ENCODE data around the gene CLDN6.

The CLDN6 gene

DNA sequence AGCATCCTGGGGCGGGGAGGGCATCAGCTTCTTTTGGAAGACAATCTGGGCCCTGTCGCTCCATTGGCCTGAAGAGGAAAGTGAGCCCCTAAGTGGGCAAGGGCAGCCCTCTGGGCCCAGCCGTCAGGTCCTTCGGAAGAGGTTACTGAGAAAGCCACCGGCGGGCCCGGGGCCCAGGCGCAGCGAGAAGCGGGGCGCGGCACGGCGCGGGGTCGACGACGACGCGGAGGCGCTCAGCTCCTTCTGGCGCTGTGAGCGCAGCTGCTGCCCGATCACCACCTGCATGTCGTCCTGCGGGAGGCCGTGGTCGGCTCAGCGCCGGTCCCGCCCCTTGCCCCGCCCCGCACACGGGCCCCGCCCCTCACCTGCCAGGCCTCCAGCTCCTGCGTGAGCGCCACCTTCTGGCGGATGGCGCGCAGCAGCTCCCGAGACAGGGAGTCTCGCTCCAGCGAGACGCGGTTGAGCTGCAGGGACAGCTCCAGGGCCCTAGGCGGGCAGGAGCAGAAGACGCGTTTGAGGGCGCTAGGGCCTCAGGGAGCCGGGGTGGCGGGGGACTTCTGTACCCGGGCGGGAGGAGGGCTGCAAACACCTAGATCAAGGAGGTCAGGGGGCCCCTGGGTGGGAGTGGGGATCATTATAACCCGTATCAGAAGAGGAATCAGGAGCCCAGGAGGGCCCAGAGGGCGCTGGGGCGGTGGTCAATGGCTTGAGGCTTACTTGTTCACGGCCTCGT, 10.2 kb upstream of the CLDN6 start:
- peak; percentile 77 for DNase-seq (ENCODE audit: low read depth)

DNA sequence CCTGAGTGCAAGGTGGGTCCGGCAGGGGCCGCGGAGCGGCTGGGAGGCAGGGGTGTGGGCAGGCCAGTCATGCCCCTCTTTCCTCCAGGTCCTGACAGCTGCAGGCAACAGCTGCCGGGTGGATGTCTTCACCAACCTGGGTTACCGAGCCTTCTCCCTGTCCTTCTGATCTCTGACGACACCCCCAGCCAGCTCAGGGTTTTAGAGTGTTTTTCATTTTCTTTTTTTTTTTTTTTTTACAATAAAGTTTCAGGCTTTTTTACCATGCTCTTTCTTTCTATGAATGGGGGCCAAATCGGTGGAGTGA, 9.5 kb upstream of the CLDN6 start:
- no peak for DNase-seq (ENCODE audit: low read depth)

DNA sequence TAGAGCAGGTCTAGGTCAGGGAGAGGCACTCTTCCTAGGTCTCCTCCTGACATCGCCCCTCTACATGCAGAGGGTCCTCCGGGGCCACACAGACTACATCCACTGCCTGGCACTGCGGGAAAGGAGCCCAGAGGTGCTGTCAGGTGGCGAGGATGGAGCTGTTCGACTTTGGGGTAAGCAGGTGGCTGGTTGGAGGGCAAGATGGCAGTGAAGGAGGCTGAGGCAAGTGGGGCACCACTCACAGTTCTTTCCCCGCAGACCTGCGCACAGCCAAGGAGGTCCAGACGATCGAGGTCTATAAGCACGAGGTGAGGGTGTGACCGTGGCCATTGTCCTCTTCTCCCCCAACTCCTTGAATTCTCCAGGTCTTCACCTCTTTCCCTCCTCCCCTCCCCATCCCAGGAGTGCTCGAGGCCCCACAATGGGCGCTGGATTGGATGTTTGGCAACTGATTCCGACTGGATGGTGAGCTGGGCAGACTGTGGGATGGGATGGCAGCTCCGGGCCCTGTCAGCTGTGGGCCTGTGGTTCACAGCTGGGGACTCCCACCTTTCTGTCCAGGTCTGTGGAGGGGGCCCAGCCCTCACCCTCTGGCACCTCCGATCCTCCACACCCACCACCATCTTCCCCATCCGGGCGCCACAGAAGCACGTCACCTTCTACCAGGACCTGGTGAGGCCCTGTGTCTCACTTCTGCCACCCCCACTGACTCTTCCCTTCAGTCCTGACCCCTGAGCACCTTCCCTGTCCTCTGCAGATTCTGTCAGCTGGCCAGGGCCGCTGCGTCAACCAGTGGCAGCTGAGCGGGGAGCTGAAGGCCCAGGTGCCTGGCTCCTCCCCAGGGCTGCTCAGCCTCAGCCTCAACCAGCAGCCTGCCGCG, 8.9 kb upstream of the CLDN6 start:
- DNase-seq (ENCODE audit: low read depth): no peak

DNA sequence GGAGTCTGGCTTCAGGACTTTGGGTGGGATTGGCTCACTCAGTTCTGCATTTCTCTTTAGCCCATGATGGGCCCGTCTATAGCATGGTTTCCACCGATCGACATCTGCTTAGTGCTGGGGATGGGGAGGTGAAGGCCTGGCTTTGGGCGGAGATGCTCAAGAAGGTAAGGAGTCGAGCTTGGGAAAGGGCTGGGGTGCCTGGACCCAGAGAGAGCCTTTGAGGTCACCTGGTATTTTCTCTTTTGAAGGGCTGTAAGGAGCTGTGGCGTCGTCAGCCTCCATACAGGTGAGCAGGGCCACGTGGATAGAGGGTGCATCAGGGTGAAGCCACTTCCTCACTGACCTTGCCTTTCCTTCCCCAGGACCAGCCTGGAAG, 8.0 kb upstream of the CLDN6 start:
- DNase-seq (ENCODE audit: low read depth): no peak

DNA sequence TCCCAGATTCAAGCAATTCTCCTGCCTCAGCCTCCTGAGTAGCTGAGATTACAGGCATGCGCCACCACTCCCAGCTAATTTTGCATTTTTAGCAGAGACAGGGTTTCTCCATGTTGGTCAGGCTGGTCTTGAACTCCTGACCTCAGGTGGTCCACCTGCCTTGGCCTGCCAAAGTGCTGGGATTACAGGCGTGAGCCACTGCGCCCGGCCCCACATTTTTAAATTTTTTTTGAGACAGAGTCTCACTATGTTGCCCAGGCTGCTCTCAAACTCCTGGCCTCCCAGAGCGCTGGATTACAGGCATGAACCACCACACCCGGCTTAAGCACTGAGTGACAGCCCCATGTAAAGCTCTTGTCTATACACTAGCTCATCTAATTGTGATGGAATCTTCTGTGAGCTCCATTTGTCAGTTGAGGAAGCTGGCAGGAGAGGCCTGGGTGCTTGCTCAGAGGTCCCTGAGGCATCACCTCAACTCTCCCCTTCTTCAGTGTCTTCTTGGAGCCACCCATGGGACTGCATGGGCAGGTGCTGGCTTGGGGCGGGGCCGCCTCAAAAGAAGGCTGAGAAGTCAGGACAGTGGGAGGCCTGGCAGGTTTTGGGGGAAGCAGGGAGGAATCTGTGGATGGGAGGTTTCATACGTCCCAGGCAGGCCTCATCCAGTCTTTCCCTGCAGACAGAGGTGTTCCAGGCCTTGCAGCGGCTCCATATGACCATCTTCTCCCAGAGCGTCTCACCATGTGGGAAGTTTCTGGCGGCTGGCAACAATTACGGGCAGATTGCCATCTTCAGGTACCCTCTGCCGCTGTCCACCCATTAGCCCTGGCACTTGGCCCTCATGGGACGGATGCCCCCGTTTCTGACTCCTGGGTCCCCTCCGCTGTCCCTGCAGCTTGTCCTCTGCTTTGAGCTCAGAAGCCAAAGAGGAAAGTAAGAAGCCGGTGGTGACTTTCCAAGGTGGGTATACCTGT, 7.3 kb upstream of the CLDN6 start:
- no peak for DNase-seq (ENCODE audit: low read depth)

DNA sequence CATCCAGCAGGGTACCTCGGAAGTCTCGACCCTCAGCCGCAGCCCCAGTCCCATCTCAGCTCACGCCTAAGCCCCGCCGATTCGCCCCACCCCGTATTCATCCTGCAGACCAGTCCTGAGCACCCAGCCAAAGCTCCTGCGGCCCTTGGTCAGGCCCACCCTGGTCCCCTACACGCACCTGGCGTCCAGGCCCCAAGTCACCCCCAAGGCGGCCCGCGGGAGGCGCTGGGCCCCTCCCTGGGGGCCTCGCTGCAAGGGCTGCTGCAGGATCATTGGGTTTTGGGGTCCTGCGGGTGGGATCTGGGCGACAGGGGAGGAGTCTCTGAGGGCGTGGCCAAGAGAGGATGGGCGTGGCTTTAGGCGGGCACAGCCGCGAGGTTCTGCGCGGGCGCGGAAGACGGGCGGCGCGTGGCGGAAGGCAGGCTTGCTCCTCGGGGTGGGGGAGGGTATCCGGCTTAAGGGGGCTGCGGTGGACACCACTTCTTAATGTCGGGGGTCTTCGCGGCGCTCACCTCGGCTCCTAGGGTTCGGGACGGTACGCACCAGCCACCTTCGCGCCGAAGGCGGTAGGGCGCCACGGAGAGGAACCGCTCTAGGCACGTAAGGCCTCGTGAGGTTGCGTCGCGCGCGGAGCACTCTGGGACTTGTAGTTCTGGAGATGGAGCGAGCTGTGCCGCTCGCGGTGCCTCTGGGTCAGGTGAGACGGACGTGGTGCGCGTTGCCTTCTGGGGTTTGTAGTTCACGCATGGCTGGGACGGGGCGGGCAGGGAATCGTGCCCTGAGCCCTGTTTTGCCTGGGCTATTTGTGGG, 5.9 kb upstream of the CLDN6 start, which contains the start of the genes HCFC1R1 and THOC6:
HCFC1R1 (minus strand) TSS at position 274 of the 810 bp plus-strand sequence; CDS start at position 273, 1 bp downstream.
THOC6 (plus strand) TSS at position 367 of the 810 bp plus-strand sequence; CDS start at position 659, 292 bp downstream.
- peak; percentile 90 for DNase-seq (ENCODE audit: low read depth)

DNA sequence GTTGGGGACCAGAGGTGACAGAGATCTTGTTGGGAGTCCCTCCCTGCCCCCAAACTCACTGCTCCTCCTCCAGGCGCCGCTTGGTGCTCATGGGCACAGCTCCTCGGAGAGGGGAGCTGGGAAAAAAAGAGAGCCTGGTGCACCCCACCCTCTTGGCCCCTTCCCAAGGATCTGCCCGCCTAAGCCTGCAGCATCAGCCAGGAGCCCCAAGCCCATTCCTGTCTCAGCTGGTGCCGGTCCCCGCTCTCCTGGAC, 5.4 kb upstream of the CLDN6 start:
- DNase-seq (ENCODE audit: low read depth): no peak

DNA sequence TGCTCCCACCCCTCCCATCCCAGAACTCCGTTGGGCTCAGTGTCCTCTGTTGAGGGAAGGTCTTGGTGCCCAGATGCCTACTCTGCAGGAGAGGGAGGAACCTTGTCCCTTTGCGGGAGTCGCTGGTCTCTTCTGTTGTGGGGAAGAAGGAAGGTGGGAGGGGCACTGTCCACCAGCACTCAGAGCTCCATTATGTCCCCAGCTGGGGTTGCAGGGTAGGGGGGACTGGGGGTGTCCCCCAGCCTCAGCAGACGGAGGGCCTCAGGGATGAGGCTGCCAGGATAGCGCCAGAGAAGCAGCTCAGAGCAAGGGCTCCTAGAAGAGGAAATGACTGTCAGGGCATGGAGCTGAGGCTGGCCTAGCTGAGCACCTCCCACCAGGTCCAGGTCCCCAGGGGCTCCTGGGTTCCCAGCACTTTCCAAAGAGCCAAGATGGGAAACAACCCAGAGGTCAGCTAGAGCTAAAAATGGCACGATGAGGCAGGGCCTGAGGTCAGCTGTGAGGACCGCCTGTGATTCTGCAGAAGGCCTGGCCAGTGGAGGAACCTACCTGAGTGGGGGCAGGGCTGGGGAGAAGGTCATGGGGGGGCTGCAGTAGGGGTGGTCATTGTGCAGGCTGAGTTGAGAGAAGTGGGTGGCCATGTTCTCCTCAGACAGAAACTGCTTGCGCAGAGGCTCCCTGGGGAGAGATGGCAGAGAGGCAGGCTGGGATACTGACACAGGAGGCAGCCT, 4.9 kb upstream of the CLDN6 start:
- no peak for DNase-seq (ENCODE audit: low read depth)

DNA sequence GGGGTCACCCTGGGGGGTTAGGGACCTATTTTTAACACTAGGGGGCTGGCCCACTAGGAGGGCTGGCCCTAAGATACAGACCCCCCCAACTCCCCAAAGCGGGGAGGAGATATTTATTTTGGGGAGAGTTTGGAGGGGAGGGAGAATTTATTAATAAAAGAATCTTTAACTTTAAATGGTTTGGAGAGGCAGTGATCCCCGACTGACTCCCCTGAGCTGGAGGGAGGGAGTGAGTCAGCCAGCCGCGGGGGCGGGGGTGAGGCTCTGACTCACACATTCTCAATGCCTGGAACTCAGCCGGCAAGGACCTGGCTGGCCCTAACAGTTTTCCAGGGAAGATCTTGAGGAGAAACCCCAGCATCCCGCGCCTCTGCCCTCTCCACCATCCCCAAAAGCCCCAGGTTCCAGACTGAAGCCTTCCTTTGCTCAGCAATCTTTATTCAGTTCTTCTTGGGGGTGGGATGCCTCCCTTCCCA, 4.3 kb upstream of the CLDN6 start:
- DNase-seq (ENCODE audit: low read depth): peak; percentile 86

DNA sequence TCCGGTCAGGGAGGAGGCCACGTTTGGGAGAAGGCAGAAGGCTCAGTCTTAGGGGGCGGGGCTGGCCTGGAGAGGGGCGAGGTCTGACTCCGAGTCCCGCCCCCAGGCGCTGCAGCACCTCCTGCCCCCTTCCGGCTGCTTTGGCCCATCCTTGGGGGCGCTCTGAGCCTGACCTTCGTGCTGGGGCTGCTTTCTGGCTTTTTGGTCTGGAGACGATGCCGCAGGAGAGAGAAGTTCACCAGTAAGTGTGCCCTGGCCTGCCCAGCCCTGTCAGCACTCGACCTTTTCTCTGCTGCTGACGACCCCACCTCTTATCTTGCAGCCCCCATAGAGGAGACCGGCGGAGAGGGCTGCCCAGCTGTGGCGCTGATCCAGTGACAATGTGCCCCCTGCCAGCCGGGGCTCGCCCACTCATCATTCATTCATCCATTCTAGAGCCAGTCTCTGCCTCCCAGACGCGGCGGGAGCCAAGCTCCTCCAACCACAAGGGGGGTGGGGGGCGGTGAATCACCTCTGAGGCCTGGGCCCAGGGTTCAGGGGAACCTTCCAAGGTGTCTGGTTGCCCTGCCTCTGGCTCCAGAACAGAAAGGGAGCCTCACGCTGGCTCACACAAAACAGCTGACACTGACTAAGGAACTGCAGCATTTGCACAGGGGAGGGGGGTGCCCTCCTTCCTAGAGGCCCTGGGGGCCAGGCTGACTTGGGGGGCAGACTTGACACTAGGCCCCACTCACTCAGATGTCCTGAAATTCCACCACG, 3.6 kb upstream of the CLDN6 start:
- DNase-seq (ENCODE audit: low read depth): peak; percentile 62

DNA sequence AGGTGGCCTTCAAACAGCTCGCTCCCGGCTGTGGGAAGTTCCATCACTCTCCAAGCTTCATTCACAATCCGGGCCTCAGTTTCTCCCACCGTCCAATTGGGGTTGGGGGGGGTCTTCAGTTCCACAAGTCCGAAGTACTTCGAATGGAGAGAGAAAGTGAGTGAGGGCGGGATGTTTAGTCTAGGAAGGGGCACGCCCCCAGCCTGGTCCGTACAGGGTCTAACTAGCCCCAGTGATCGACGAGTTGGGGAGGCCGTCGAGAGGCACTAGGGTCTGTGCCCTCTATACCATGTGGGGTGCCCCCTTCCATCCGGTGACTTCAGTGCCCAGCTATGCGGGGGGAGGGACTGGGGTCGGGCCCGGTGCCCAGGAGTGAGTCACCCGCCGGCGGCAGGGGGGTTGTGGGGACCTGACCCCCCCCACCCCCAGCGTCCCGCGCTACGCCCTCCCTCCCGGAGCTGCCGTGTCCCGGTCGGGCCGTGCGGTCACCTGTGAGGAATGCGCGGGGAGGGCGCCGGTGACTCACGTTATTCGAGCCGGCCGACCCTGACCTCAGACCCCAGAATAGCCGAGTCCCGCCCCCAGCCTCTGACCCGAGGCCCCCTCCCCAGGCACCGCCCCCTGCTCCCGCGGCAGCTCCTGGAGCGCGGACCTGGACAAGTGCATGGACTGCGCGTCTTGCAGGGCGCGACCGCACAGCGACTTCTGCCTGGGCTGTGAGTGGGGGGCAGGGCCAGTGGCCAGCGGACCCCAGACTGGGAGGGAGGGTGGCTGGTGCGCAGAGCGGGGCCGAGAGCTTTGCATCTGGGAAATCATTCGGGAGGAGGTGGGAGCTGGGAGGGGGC, 2.8 kb upstream of the CLDN6 start:
- DNase-seq (ENCODE audit: low read depth): peak; percentile 52

DNA sequence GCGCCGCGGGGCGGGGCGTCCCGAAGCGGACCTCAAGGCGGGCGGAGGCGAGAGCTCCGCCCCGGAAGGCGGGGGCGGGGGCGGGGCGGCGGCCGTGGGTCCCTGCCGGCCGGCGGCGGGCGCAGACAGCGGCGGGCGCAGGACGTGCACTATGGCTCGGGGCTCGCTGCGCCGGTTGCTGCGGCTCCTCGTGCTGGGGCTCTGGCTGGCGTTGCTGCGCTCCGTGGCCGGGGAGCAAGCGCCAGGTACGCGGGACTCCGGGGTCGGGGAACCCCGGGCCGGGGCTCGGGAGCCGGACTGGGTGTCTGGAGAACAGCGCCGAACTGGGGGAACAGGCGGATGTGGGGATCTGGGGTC, 2.2 kb upstream of the CLDN6 start, which contains the start of gene TNFRSF12A:
TNFRSF12A (plus strand) TSS at position 122 of the 357 bp plus-strand sequence; CDS start at position 152, 30 bp downstream.
- DNase-seq (ENCODE audit: low read depth): peak; percentile 50

DNA sequence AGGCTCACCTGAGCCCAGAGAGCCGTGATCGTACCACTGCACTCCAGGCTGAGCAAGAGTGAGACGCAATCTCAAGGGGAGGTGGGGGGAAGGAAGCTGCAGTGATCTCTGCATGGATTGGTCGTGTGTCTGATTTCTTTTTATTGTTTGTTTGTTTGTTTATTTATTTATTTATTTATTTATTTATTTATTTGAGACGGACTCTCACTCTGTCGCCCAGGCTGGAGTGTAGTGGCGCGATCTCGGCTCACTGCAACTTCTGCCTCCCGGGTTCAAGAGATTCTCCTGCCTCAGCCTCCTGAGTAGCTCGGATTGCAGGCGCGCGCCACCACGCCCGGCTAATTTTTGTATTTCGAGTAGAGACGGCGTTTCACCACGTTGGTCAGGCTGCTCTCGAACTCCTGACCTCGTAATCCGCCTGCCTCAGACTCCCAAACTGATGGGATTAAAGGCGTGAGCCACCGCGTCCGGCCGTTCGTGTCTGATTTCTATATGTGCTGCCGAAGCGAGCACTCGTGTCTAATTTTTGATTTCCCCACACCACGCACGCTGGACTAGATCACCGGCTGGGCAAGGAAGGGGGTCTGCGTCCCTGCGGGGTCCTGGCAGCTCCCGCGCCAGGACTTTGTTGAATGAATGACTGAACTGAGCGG, 1.7 kb upstream of the CLDN6 start:
- DNase-seq (ENCODE audit: low read depth): no peak

DNA sequence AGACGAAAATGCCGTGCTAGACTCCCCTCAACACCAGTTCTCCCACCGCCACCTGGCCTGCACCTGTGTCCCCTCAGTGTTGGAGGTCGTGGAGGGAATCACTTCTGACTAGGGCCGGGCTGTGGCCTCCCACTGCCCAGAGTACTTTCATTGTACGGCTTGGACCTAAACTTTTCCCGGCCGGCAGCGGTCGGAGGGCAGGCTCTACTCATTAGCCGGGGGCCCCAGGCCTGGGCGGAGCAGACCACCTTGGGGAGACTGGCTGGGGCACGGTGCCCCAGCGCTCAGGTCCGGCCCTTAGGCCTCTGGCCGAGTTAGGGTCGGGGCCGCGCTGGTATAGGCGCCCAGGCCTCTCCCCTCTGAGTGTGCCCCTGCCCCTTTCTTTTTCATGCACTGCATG, 639 bp downstream of the CLDN6 start:
- no peak for DNase-seq (ENCODE audit: low read depth)

DNA sequence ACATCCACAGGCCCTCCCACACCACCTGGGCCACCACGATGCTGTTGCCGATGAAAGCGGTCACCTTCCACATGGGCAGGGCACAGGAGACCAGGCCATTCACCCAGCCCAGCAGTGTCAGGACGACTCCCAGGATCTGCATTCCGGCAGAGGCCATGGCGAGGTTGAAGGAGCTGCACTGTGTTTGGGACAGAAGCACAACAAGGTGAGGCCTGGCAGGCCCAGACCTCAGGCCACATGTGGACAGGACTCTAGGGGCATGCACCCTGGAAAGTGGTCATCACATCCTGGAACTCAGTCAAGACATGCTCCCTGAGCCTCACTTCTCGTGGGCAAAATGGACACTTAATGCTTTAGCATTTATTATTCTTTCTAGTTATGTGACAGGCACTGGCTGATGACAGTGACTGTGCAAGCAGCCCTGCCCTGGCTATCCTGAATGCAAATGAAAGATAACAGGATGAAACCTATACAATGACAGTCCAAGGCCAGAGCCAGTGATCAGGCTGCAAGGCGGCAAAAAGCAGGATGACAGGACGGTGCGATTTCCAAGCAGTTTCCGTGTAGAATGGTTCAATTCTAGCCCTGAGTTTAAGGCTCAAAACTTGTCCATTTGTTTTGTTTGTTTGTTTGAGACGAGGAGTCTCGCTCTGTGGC, 2.0 kb downstream of the CLDN6 start:
- DNase-seq (ENCODE audit: low read depth): no peak

DNA sequence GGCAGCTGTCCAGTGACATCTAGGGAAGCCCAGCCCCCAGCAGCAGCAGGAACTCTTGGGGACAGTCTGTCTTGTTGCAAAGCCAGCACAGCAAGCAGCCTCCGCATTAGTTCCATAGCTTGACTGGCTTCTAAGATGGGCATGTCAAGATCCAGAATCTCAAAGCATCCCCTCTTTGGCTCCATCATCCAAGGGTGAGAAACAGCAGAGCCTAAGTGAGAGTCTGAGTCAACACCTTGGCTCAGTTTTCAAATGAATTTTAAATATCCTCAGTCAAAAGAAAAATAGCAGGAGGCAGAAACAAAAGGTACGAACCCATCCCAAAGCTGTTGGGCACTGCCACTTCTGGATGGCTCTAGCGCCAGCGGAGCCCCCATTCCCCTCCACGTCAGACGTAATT, 3.0 kb downstream of the CLDN6 start:
- DNase-seq (ENCODE audit: low read depth): no peak

DNA sequence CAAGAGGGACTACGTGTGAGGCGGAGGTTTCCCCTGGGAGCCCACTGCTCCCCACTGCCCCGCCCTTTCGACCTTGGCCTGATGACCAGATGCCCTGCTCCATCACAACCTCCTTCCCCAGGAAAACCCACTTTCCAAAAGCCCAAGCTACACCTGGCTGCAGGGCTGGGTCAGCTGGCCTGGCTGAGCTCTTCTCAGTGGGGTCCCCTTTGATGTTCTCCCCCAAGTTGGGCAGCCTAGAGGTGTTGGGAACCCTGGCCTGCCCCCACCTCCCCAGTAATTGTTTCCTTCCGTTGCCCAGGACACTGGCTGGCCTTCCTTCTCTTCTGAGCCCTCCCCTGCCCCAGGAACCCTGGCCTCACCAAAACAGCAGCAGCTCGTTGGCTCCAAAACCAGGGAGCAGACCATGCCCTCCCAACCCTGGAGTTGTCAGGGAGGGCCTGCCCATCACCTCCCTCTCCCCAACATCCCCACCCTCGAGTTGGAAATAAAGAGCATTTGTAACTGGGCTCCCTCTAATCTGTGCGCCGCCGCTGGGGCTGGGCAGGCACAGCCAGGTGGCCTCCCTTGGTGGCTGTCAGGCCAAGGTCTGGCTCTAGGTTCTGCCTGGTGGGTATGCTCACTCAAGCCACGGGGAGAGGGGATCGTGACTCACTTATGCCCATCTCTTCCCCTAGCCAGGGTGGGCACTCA, 3.8 kb downstream of the CLDN6 start:
- DNase-seq (ENCODE audit: low read depth): no peak
